Measurements from ENCODE around the gene ANKRD30B.
"Not testable (repeated sequence)": the region's sequence is repeated elsewhere in the genome, so short reads cannot be mapped to it uniquely, and the experiment has no call there.

Gene ANKRD30B, protein sequence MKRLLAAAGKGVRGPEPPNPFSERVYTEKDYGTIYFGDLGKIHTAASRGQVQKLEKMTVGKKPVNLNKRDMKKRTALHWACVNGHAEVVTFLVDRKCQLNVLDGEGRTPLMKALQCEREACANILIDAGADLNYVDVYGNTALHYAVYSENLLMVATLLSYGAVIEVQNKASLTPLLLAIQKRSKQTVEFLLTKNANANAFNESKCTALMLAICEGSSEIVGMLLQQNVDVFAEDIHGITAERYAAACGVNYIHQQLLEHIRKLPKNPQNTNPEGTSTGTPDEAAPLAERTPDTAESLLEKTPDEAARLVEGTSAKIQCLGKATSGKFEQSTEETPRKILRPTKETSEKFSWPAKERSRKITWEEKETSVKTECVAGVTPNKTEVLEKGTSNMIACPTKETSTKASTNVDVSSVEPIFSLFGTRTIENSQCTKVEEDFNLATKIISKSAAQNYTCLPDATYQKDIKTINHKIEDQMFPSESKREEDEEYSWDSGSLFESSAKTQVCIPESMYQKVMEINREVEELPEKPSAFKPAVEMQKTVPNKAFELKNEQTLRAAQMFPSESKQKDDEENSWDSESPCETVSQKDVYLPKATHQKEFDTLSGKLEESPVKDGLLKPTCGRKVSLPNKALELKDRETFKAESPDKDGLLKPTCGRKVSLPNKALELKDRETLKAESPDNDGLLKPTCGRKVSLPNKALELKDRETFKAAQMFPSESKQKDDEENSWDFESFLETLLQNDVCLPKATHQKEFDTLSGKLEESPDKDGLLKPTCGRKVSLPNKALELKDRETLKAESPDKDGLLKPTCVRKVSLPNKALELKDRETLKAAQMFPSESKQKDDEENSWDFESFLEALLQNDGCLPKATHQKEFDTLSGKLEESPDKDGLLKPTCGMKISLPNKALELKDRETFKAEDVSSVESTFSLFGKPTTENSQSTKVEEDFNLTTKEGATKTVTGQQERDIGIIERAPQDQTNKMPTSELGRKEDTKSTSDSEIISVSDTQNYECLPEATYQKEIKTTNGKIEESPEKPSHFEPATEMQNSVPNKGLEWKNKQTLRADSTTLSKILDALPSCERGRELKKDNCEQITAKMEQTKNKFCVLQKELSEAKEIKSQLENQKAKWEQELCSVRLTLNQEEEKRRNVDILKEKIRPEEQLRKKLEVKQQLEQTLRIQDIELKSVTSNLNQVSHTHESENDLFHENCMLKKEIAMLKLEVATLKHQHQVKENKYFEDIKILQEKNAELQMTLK (N-terminal part only)

DNA sequence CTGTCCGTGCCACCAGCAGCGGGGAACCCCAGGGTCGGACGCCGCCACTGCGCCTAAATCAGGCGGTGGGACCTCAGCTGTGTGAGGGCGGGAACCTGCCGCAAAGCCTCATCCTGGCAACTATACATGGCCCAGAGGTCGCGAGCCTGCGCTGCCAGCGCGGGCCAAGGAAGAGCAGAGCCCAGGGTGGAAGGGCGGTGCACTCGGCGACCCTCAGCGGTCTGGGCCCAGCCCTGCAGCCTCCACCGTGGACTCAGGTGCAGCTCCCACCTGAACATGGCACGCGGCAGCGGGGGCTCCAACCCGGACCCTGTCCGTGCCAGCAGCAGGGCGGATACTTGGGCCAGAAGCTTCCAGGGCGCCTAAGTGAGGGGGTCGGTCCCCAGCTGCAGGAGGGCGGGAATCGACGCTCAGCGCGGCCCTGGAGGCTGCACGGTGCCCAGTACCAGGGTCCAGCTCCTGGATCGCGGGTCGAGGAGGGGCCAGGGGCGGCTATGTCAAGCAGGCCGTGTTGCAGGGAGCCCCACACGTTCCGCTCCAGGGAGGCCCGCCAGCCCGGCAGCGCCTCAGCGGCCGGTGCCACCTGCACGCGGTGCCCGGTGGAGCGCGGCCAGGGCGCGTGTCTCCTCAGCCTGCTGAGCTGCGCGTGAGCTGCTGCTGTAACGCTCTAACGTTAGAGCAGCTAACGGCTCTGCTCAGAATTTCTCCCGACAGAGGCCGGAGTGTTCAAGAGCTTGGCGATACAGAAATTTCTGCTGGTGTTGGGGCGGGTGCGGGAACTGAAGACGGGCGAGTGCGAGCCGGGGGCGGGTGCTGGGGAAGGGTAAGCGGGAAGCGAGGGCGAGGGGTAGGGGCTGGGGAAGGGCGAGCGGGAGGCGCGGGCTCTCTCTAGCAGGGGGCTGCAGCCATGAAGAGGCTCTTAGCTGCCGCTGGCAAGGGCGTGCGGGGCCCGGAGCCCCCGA lies at the start of gene ANKRD30B:
Gene ANKRD30B, plus strand, starts transcription at position 660 of the 962 bp plus-strand sequence. Its CDS starts 248 bp downstream, at position 908.
- no peak for DNase-seq

DNA sequence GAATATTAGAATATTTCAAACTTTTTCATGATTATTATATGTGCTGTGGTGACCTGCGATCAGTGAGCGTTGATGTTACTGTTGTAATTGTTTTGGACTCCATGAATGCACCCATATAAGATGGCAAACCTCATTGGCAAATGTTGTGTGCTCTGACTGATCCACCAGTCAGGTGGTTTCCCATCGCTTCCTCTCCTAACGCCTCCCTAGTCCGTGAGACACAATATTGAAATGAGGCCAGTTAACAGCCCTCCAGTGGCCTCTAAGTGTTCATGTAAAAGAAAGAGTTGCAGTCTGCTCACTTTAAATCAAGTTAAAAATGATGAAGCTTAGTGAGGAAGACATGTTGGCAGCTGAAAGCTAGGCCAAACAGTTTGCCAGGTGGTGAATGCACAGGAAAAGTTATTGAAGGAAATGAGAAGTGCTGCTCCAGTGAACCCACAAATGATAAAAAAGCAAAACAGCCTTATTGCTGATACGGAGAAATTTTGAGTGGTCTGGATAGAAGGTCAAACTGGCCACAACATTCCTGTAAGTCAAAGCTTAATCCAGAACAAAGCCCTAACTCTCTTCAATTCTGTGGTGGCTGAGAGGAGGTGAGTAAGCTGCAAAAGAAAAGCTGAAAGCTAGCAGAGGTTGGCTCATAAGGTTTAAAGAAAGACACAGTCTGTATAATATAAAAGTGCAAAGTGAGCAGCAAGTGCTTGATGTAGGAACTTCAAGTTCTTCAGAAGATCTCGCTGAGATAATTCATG lies 46.5 kb upstream of the ANKRD30B start:
- DNase-seq: not testable (repeated sequence)

DNA sequence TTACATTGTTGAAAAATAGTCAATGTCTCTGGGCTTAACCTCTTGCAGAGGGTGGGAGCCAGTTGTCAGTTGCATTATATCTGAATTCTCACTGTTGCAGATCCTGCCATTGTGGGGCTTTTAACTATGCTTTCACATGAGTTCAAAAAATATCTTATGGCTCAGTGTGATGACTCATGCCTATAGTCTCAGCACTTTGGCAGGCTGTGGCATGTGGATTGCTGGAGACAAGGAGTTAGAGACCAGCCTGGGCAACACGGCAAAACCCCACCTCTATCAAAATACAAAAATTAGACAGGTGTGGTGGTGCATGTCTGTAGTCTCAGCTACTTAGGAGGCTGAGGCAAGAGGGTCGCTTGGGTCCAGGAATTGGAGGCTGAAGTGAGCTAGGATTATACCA lies 38.2 kb upstream of the ANKRD30B start:
- DNase-seq: not testable (repeated sequence)

DNA sequence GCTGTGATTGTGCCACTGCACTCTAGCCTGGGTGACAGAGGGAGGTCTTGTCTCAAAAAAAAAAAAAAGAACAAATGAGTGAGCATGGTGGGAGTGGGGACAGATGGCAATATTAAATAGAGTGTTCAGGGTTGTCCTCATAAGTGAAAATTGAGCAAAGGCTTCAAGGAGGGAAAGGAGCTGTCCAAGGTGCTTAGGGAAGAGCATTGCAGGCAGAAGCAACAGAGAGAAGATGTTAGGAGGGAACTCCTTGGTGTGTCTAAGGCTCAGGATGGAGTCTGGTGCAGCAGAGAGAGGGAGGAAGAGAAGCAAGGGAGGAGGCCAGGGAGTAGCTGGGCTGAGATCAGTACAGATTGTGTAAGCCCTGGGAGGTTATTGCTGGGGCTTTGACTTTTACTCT lies 26.4 kb upstream of the ANKRD30B start:
- DNase-seq: not testable (repeated sequence)

DNA sequence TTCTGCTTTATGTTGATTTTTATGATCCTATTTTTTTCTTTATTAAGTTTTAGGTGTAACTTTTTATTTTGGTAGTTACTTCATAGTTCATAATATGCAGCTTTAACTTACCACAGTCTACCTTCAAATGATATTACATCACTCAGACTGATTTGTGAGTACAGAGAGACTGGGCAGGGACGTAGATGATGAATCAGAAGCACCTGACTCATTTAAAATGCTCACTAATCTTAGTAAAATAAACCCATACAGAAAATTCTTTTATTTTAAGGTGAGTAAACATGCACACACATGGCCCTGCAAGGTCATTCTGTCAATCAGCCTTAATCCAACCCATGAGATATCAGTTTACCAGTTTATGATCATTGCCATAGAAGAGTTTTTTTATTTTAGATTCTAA lies 8.9 kb upstream of the ANKRD30B start:
- not testable (repeated sequence) for DNase-seq

DNA sequence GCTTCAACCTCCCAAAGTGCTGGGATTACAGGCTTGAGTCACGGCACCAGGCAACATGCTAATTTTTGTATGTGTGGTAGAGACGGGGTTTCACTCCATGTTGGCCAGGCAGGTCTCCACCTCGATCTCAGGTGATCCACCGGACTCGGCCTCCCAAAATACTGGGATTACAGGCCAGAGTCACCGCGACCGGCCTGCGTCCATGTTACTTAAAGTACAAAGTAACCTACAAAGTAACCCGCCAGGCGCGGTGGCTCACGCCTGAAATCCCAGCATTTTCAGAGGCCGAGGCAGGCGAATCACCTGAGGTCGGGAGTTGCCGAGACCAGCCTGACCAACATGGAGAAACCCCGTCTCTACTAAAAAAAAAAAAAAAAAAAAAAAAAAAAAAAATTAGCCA lies 1.1 kb upstream of the ANKRD30B start:
- no peak for DNase-seq

DNA sequence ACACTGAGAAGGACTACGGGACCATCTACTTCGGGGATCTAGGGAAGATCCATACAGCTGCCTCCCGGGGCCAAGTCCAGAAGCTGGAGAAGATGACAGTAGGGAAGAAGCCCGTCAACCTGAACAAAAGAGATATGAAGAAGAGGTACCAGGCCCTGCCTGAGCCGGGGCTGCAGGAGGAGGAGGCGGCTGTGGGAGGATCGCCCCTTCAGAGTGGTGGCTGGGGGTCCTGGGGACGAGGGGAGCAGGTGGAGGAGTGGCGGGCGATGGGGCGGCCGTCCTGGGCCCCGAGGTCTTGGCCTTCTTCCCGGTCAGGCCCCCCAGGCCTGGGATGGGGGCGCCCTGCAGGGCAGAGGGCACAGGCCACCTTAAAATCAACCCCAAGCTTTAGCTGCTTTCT lies 524 bp downstream of the ANKRD30B start:
- no peak for DNase-seq

DNA sequence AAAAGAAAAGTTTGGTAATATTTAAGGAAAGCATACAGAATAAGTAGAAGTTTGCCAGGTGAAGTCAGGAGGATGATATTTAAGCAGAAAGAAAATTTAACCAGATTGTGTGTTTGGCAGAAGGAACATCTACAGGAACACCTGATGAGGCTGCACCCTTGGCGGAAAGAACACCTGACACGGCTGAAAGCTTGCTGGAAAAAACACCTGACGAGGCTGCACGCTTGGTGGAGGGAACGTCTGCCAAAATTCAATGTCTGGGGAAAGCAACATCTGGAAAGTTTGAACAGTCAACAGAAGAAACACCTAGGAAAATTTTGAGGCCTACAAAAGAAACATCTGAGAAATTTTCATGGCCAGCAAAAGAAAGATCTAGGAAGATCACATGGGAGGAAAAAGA lies 15.6 kb downstream of the ANKRD30B start:
- not testable (repeated sequence) for DNase-seq

DNA sequence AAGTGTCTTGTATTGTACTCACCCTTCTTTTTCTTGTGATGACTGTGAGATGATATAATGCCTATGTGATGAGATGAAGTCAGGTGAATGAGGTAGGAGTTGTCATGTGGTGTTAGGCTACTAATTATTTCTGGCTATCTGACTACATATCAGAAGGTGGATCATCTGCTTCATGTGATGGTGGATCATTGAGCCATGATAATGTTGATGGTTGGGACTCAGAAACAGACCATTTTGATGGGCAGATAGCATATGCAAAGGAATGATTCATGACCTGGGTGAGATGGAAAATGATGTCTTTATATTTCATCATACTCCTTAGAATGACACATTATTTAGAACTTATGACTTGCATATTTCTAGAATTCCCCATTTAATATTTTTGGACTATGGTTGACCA lies 19.5 kb downstream of the ANKRD30B start:
- no peak for DNase-seq

DNA sequence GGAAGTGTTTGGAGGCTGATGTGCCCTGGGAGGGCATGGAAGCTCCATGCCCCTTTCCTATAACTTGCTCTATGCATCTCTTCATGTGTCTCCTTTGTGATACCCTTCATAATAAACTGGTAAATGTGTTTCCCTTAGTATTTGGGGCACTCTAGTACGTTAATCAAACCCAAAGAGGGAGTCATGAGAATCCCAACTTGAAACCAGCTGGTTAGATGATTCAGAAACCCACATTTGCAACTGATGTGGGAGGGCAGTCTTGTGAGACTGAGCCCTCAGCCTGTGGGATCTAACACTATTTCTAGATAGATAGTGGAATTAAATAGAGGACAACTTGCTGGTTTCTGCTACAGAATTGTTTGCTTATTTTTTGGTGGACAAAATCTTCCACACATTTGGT lies 20.3 kb downstream of the ANKRD30B start:
- DNase-seq: no peak

DNA sequence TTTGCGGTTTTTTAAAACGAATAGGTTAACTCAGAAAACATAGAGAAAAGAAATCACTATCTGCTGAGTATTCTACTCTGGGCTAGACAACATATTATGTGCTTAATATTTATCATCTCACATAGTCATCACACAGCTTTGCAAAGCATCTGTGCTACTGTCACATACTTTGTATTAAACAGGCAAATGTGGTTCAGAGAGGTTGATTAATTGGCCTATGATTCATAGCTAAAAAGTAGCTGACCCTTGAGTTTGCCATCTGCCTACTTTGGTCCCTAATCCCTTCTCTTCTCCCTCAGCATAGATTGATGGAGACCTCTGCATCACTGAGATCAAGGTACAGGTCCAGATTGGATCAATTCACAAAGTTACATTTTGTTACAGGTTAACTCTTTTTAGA lies 21.4 kb downstream of the ANKRD30B start:
- no peak for DNase-seq

DNA sequence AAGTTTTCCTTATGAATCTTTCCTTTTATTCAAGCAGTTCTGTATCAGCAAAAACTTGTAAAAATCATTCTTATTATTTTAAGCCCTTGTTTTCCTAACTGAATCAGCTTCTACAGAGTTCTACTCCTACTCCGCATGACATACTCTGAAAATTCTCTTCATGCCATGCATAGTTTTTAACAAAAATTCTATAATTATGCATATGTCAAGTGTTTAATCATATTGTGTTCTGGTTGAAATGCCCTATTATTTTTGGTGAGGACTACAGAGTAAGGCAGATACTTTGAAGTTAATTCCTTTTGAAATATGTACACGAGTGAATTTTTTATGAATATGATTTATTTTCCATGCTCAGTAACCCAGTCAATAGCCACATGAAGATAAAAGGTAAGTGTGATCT lies 28.8 kb downstream of the ANKRD30B start:
- DNase-seq: no peak

DNA sequence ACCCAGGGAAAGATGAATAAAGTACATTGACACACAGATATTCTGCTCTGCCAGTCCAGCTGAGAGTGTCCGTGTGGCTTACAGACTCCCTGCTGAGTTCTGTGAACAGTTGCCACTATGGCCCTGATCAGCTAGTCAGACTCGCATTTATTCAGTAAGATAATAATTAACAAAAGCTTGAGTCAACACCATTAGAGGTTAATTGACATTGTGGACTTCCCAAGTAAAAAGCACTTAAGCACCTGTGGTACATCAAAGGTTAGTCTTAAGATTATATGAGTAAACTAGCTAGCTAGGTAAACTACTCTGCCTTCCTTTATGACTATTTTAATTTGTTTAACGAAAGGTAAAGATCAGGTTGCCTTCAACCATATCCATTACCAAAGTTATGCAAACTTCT lies 33.7 kb downstream of the ANKRD30B start:
- no peak for DNase-seq

DNA sequence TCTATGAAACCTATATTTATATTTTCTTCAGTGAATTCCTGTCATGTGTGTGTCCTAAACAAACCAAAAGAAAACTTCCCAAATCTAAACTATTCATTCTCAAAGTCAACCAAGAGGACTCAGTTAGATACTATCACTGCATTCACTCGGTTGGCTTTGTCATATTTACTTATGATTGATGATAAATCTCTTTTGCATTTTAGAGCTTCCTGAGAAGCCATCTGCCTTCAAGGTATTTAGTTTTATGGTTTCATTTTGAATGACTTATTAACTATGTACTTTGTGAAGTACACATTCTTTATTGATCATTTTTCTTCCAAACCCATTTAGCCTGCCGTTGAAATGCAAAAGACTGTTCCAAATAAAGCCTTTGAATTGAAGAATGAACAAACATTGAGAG lies 36.2 kb downstream of the ANKRD30B start:
- no peak for DNase-seq

DNA sequence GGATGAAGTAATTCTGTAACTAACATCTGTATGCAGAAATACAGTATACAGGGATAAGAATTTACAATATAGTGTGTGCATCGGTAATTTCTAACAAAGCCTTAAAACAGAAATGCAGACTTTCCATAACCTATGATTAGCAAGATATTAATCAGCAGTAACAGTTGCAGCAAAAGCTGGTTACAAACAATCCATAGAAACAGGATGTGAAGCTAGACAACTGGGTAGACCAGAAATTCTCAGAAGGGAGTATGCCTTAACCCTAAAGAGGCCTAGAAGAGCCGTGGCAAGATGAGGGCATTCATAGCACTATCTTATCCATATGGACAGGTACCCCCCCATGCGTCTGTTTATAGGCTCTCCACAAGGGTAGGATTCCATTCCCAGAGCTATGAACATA lies 48.9 kb downstream of the ANKRD30B start:
- DNase-seq: not testable (repeated sequence)

DNA sequence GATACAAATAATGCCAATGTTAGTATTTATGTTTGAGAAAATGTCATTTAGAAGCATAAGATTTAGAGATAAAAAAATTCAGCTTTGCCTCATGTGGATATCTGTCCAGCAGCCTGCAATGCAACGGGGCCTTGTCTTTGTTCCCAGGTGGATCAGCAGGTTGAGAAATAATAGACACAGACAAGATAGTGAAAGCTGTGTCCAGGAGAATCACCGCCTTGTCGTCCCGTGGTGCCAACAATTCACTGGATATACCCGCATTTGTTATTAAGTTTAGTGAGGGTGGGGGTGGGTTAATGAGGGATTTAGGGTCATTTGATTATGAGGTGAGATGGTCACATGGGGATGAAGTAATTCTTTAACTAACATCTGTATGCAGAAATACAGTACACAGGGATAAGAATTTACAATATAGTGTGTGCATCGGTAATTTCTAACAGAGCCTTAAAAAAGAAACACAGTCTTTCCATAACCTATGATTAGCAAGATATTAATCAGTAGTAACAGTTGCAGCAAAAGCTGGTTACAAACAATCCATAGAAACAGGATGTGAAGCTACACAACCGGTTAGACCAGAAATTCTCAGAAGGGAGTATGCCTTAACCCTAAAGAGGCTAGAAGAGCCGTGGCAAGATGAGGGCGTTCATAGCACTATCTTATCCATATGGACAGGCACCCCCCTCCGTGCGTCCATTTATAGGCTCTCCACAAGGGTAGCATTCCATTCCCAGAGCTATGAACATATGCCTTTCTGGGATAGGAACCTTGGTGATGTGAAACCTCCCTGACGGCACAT lies 50.2 kb downstream of the ANKRD30B start:
- not testable (repeated sequence) for DNase-seq

DNA sequence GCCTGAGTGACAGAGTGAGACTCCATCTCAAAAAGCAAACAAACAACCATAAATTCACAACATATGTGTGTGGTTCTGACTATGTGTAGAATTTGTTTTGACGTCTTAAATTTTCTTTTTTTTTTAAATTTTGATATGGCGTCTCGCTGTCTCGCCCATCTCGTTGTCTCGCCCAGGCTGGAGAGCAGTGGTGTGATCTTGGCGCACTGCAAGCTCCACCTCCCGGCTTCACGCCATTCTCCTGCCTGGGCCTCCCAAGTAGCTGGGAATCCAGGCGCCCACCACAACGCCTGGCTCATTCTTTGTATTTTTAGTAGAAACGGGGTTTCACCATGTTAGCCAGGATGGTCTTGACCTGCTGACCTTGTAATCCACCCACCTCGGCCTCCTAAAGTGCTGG lies 63.1 kb downstream of the ANKRD30B start:
- DNase-seq: not testable (repeated sequence)

DNA sequence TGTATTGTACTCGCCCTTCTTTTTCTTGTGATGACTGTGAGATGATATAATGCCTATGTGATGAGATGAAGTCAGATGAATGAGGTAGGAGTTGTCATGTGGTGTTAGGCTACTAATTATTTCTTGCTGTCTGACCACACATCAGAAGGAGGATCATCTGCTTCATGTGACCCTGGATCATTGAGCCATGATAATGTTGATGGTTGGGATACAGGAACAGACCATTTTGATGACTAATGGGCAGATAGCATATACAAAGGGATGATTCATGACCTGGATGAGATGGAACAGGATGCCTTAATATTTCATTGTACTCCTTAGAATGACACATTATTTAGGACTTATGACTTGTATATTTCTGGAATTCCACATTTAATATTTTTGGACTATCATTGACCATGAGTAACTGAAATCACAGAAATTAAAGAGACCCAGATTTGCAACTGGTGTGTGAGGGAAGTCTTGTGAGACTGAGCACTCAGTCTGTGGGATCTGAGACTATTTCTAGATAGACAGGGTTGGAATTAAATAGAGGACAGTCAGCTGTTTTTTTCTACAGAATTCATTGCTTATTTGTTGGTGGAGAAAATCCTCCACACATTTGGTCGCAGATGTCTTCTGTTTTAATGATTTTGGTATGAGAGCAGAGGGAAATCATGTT lies 79.1 kb downstream of the ANKRD30B start:
- DNase-seq: not testable (repeated sequence)

DNA sequence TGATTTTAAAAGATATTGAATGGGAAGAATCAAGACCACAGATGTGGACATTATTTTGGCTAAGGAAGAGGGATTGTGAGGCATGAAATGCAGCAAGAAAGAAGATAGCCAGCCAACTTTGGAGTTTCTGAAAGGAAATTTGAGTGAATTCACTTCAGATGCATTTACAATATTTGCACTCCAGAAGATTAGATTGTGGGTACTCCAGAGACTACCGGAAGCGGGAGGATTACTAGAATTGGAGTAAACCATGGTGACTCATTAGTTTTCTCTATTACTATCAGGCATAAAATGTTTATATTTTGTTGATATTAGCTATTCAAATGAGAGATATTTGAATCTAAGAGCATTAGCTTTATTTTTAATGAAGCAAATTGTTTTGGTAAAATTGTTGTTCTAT lies 93.6 kb downstream of the ANKRD30B start:
- DNase-seq: not testable (repeated sequence)

DNA sequence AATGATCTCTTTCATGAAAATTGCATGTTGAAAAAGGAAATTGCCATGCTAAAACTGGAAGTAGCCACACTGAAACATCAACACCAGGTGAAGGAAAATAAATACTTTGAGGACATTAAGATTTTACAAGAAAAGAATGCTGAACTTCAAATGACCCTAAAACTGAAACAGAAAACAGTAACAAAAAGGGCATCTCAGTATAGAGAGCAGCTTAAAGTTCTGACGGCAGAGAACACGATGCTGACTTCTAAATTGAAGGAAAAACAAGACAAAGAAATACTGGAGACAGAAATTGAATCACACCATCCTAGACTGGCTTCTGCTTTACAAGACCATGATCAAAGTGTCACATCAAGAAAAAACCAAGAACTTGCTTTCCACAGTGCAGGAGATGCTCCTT lies 103.6 kb downstream of the ANKRD30B start:
- not testable (repeated sequence) for DNase-seq

Data from NK-92 treated with Interleukin-12 subunit alpha and Interleukin-12 subunit beta, amount 100 ng/mL, for 24 hours (cell line).